ENCODE results near the gene ASB11. TPM values are rescaled to one million over a fixed set of nuclear protein-coding genes. Genes with fewer than 3 reads are reported as not detected.

Gene ASB11
- total and polyA plus RNA-seq, 2 donors from 2014 or later, result 0.41 TPM; not detected in 1

GRCh38 chrX:15298780-15299179, 16.7 kb downstream of the ASB11 start:
- DNase-seq, result no peak
- Histone ChIP-seq H3K4me3 (ENCODE audit: low read length in 3 of 3) (peak overlapping the region in 1 of 3 donors; percentile 24), H3K27me3 (ENCODE audit: control insufficient read depth, insufficient read depth, low read length) (peaks cover 2% of the 10 kb centered on the region), H3K9me3 (ENCODE audit: control insufficient read depth in 2 of 3, insufficient read depth in 1 of 3, low read length in 3 of 3) (no peaks in the 10 kb centered on the region), H3K9ac (ENCODE audit: low read length in 3 of 3) (no peak overlapping the region), H3K36me3 (ENCODE audit: control insufficient read depth in 2 of 3, insufficient read depth in 3 of 3, low read length in 3 of 3) (no peaks in the 10 kb centered on the region), H3K27ac (ENCODE audit: low read depth in 2 of 2, low read length in 2 of 2) (peak overlapping the region; percentile 53), H3K4me1 (ENCODE audit: control insufficient read depth in 2 of 3, insufficient read depth in 2 of 3, low read depth in 1 of 3, low read length in 3 of 3) (peaks cover 0 to 7% (median 0%) of the 10 kb centered on the region in 3 donors)
- FAIRE-seq, result no peak
- TF ChIP-seq CTCF (IDR thresholded peaks at IDR 0.05; ENCODE audit: borderline replicate concordance, extremely low read depth, insufficient read depth), result no peak
- intact Hi-C loops (cut with DNase I), result no loop called here

GRCh38 chrX:15298201-15298600, 17.2 kb downstream of the ASB11 start:
- TF ChIP-seq CTCF (IDR thresholded peaks at IDR 0.05; ENCODE audit: borderline replicate concordance, extremely low read depth, insufficient read depth), result no peak
- intact Hi-C loops (cut with DNase I), result no loop called here

GRCh38 chrX:15293451-15293850, 22.0 kb downstream of the ASB11 start:
- H3K27ac ChIP-seq (ENCODE audit: low read depth in 2 of 2, low read length in 2 of 2), result no peak overlapping the region
- intact Hi-C loops (cut with DNase I), result no loop called here
- H3K27me3 ChIP-seq (ENCODE audit: control insufficient read depth, insufficient read depth, low read length), result peaks cover 3% of the 10 kb centered on the region
- no peak overlapping the region for H3K9ac ChIP-seq (ENCODE audit: low read length in 3 of 3)
- no peak overlapping the region for H3K4me3 ChIP-seq (ENCODE audit: low read length in 3 of 3)
- FAIRE-seq (no peak), DNase-seq (no peak)
- no peaks in the 10 kb centered on the region for H3K9me3 ChIP-seq (ENCODE audit: control insufficient read depth in 2 of 3, insufficient read depth in 1 of 3, low read length in 3 of 3)
- no peaks in the 10 kb centered on the region for H3K36me3 ChIP-seq (ENCODE audit: control insufficient read depth in 2 of 3, insufficient read depth in 3 of 3, low read length in 3 of 3)
- H3K4me1 ChIP-seq (ENCODE audit: control insufficient read depth in 2 of 3, insufficient read depth in 2 of 3, low read depth in 1 of 3, low read length in 3 of 3), result peaks cover 0 to 2% (median 0%) of the 10 kb centered on the region in 3 donors
- TF ChIP-seq CTCF (IDR thresholded peaks at IDR 0.05; ENCODE audit: borderline replicate concordance, extremely low read depth, insufficient read depth), result no peak

More at GRCh38 chrX:15298201-15298600, 17.2 kb downstream of the ASB11 start:
- H3K36me3 ChIP-seq (ENCODE audit: control insufficient read depth in 2 of 3, insufficient read depth in 3 of 3, low read length in 3 of 3), result no peaks in the 10 kb centered on the region
- H3K27ac ChIP-seq (ENCODE audit: low read depth in 2 of 2, low read length in 2 of 2), result peak overlapping the region; percentile 53
- DNase-seq (peak in 1 of 5 donors; percentile 6), FAIRE-seq (no peak)
- H3K4me3 ChIP-seq (ENCODE audit: low read length in 3 of 3), result peak overlapping the region in 1 of 3 donors; percentile 24
- no peaks in the 10 kb centered on the region for H3K9me3 ChIP-seq (ENCODE audit: control insufficient read depth in 2 of 3, insufficient read depth in 1 of 3, low read length in 3 of 3)
- H3K9ac ChIP-seq (ENCODE audit: low read length in 3 of 3), result no peak overlapping the region
- peaks cover 0 to 7% (median 0%) of the 10 kb centered on the region in 3 donors for H3K4me1 ChIP-seq (ENCODE audit: control insufficient read depth in 2 of 3, insufficient read depth in 2 of 3, low read depth in 1 of 3, low read length in 3 of 3)
- H3K27me3 ChIP-seq (ENCODE audit: control insufficient read depth, insufficient read depth, low read length), result peaks cover 4% of the 10 kb centered on the region

GRCh38 chrX:15292861-15293260, 22.6 kb downstream of the ASB11 start:
- DNase-seq (no peak), FAIRE-seq (no peak)
- no peaks in the 10 kb centered on the region for H3K4me1 ChIP-seq (ENCODE audit: control insufficient read depth in 2 of 3, insufficient read depth in 2 of 3, low read depth in 1 of 3, low read length in 3 of 3)
- H3K27ac ChIP-seq (ENCODE audit: low read depth in 2 of 2, low read length in 2 of 2), result no peak overlapping the region
- H3K36me3 ChIP-seq (ENCODE audit: control insufficient read depth in 2 of 3, insufficient read depth in 3 of 3, low read length in 3 of 3), result no peaks in the 10 kb centered on the region
- intact Hi-C loops (cut with DNase I), result no loop called here
- no peak overlapping the region for H3K4me3 ChIP-seq (ENCODE audit: low read length in 3 of 3)
- peaks cover 2% of the 10 kb centered on the region for H3K27me3 ChIP-seq (ENCODE audit: control insufficient read depth, insufficient read depth, low read length)
- no peak for TF ChIP-seq CTCF (IDR thresholded peaks at IDR 0.05; ENCODE audit: borderline replicate concordance, extremely low read depth, insufficient read depth)
- no peaks in the 10 kb centered on the region for H3K9me3 ChIP-seq (ENCODE audit: control insufficient read depth in 2 of 3, insufficient read depth in 1 of 3, low read length in 3 of 3)
- H3K9ac ChIP-seq (ENCODE audit: low read length in 3 of 3), result no peak overlapping the region
